HG02938 (cell line): Measurements from ENCODE around the gene USB1.

Experiments
- ATAC-seq: cut with Tn5 transposase; IDR thresholded peaks from one replicate; pipeline ENCODE4 v1.9.1; 2021; ENCODE audit warnings: mild to moderate bottlenecking, moderate library complexity; ENCODE audit not compliant: unreplicated experiment

The USB1 gene

GRCh38 chr16:58013201-58013956 lies 12.2 kb downstream of the USB1 start:
- no peak for ATAC-seq

- ATAC-seq = no peak
Observed at GRCh38 chr16:58016840-58017446, 15.7 kb downstream of the USB1 start.

DNA sequence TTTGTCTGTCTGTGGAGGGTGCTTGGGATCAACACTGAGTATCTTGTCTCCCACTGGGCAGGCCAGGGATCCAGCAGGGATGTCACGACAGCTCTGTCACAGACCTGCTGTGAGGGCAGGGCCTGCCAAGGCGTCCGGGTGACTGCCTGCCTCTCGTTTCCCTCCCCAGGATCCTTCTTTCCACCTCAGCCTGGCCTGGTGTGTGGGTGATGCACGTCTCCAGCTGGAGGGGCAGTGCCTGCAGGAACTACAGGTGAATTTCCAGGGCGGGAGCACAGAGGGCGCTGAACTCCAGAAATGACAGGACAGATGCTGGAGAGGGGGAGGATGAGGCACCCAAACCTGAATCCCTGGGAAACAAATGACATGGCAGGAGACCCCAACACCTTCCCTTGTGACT lies 17.6 kb downstream of the USB1 start:
- ATAC-seq = no peak

GRCh38 chr16:58019866-58020538 lies 18.8 kb downstream of the USB1 start:
- no peak for ATAC-seq

DNA sequence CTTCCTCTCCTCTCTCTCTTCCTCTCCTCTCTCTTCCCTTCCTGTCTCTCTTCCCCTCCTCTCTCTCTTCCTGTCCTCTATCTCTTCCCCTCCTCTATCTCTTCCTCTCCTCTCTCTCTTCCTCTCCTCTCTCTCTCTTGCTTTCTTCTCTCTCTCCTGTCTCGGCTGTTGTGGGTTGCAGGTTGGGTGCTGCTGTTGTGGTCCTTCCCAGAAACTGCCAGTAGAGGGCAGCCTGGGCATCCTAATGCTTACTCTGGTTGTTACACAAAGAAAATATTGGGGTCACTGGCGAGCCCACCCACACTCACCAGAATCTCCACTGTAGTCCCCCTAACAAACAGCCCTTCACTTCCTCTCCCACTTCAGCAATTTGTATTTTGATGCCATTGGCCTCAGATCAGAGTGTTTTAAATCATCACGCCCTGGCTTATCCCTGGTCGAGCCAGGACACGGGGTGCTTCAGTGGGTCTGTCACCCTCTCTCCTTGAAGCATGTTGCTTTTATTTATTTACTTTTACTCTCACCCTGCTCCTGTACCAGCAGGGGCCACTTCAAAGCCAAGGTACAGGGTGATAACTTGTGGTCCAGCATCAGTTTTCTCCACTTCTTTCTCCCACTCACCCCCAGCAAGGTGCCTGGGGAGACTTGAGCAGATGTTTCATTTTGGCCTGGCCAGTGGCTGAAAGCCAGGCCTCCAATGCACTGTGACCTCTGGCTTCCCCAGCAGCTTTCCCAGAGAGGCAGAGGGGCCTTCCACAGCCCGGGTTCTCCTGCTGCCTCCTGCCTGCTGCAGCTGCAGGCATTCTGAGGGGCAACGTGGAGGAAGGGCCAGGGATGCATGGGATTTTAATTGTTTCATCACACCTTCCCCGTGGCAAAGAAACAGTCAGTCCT lies 19.7 kb downstream of the USB1 start:
- no peak for ATAC-seq

DNA sequence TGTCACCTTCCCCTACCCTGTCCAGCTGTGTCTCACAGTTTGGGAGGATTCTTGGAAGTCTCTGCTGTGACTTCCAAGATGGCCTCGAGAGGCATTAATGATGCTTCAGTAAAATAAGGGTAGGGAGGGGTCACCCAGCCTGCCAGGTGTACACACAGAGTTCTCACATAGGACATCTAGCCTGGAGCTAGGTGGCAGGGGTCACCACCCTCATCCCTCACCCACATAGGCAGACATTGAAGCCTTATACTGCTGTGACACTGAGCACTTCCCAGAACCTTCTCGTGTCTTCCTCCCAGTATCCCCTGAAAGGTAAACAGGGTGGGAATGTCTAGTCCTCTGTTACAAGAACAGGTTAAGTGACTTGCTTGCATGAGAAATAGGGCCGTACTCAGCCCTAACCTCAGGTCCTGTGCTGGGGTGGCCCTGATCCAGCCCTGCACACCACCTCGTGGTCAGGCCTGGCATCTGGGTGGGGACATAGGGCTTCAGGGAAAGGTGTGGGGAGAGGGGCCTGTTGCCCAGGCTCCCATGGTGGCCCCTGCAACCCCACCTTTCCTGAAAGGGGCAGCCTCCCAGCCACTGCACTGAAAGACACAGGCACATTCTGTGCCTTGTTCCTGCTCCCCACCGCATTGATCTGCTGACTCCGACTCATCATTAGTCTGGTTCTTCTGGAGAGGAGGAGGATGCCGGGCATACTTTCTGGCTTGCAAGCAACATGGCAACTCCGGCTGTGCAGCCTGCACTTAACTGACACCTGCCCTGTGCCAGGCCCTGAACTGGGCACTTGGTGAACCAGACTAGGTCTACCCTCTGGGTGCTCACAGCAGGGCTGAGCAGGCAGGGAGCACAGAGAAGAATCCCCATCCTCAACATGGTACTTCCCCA lies 20.7 kb downstream of the USB1 start:
- ATAC-seq = no peak

DNA sequence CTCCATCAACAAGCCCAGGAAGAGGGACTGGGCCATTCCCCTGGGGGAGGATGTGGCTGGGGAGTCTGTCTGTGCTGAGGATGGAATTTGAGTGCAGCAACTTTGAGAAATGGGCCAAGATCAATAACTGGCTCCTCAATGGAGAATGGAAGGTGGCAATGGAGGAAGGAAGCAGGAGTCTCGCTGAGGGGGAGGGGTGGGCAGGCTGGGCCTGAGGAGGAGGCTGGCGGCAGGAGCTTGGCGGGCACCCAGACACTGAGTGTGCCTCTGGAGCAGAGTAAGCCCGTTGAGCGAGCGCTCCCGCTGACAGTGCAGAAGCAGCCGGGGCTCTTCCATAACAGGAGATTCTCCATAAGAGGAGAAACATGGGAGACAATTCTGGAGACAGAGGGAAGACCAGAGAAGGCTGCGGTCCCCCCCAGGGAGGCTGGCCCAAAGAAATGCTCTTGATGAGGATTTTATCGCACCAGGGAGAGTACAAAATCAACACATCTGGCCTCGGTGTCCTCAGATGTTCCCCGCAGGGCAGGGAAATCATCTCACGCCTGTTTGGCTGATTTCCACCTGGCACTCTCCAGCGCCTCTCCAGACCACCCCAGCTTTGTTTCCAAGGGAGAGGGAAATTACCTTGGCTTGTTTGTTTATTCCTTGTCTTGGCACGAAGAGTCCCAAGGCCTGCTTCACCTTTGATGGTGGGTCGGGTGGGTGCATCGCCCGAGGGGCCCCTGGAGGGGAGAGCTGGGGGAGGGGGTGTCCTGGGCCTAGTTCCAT lies 21.6 kb downstream of the USB1 start:
- no peak for ATAC-seq

- no peak for ATAC-seq
Observed at GRCh38 chr16:58024486-58025350, 23.5 kb downstream of the USB1 start.

DNA sequence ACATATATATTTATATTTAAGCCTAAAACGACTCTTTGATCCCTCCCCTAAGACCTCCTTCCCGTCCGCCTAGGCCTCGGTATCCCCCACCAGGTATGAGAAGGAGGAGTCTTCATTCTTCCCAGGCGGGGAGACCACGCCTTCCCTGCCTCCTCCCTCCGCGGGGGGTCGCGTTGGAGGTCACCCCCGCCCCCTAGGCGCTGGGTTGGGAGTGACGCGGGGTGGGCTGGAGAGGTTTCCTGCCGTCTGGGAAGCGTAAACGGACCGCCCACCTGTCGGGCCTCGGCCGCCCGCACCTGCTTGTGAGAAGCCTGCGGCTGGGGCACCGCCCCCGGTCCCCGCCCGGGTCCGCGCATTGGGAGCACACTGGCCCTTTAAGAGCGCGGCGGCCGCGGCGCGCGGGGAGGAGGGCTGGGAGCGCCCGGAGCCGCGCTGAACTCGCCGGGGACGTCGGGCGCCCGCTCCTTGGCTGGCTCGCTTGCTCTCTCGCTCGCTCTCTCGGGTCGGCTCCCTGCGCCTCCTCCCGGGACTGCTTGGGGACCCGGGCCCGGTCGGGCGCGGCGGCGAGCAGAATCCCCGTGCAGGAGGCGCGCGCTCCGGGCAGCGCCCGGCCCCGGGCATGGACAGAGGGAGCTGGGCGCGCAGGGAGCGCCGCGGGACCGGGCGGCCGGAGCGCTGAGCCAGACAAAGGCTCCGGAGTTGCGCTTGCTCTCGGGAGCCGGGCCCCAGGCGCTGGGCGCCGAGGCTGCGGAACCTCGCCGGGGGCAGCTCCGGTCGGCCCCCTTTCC lies 24.3 kb downstream of the USB1 start, which contains the start of gene MMP15:
Gene MMP15, plus strand, starts transcription at position 404 of the 788 bp plus-strand sequence. CDS start 597 bp downstream, outside the sequence.
- no peak for ATAC-seq

GRCh38 chr16:58026139-58026704 lies 25.0 kb downstream of the USB1 start:
- no peak for ATAC-seq

GRCh38 chr16:58026705-58027160 lies 25.5 kb downstream of the USB1 start:
- no peak for ATAC-seq

DNA sequence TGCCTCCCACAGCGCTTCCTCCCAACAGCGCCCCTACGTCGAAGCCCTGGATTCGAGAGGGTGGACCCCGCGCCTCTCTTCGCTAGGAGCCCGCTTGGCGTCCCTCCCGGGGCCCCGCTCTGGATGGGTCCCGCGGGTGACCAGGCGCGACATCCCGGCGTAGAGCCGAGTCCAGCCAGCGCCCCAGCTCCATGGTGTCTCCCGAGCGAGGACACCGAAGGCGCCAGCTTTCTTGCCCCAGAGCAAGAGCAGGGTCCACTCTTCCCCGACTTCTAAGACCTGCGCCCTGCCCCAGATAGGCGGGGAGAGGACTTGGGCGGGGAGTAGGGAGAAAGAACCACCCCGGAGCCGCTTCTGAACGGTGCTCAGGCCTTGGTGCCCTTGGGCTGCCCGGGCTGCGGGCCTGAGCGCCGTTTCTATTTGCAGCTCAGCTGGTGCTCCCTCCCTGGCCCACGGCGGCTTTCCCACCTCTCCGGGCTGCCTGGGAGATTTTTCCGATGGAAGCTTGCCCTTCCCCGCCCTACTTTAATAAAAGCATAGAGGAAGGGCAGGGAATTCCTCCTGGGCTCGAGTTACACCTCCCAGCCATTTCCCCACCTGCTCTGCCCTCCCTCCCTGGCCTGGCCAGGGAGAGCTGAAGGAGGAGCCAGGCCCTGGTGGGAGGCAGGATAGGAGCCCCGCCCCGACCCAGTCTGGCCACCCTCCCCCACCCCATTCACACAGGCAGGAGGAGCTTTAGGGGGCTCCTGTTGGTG lies 26.1 kb downstream of the USB1 start:
- no peak for ATAC-seq

- no peak for ATAC-seq
Observed at GRCh38 chr16:58027916-58028455, 26.8 kb downstream of the USB1 start.

- ATAC-seq = no peak
Observed at GRCh38 chr16:58028541-58029070, 27.4 kb downstream of the USB1 start.

DNA sequence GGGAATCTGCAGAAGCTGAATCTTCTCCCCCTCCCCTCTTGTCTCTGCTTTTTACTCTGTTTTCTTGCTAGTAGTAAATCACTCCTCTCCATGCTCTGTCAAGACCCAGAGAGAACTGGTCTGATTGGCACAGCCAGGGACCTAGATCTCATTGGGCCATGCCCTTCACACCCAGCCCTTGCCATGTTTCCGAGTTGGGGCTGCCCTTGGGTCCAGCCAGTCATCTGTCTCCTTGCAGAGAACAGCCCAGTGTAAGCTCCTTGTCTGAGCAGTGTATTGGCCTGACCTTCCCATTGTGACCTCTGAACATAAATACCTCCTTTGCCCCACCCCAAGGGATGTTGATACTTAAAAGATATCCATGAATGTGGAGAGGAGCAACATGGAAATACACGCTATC lies 28.2 kb downstream of the USB1 start:
- no peak for ATAC-seq
